Thymus (tissue), 11 donors: ENCODE results near the gene ITGB1BP2. TPM values are rescaled to one million over a fixed set of nuclear protein-coding genes. Genes with fewer than 3 reads are reported as not detected.
"Not testable (repeated sequence)": the region's sequence is repeated elsewhere in the genome, so short reads cannot be mapped to it uniquely, and the experiment has no call there.

Experiments used
- DNase-seq, 9 donors: peaks; one replicate each; pipeline ENCODE4 v3.0.0-alpha.2; 2013; ENCODE audit warnings: low spot score in 9 of 9, low read depth in 6 of 9, missing footprints in 1 of 9
- H3K27ac ChIP-seq, 2 donors: one replicate each; pipeline ENCODE4 v1.5.1; 2013; ENCODE audit warnings: control low read depth in 1 of 2, low read depth in 1 of 2, low read length in 1 of 2, mild to moderate bottlenecking in 1 of 2, moderate library complexity in 1 of 2
- H3K27me3 ChIP-seq, 2 donors: one replicate each; pipeline ENCODE4 v1.5.1; 2013; ENCODE audit warnings: low read length in 1 of 2; ENCODE audit not compliant: control insufficient read depth in 2 of 2, insufficient read depth in 1 of 2
- H3K36me3 ChIP-seq, 2 donors: one replicate each; pipeline ENCODE4 v1.5.1; 2013; ENCODE audit warnings: low read length in 1 of 2, mild to moderate bottlenecking in 1 of 2, moderate library complexity in 1 of 2; ENCODE audit not compliant: control insufficient read depth in 2 of 2, insufficient read depth in 2 of 2
- H3K4me1 ChIP-seq, 2 donors: one replicate each; pipeline ENCODE4 v1.5.1; 2013; ENCODE audit warnings: low read length in 2 of 2; ENCODE audit not compliant: control insufficient read depth in 2 of 2, insufficient read depth in 2 of 2
- H3K4me3 ChIP-seq, 2 donors: one replicate each; pipeline ENCODE4 v1.5.1; 2013; ENCODE audit warnings: low read length in 2 of 2, control low read depth in 1 of 2, mild to moderate bottlenecking in 1 of 2
- H3K9me3 ChIP-seq, 2 donors: one replicate each; pipeline ENCODE4 v1.5.1; 2013; ENCODE audit warnings: low read length in 1 of 2, mild to moderate bottlenecking in 1 of 2; ENCODE audit not compliant: control insufficient read depth in 2 of 2, insufficient read depth in 1 of 2
- WGBS: extraction: QIAGEN DNeasy Blood & Tissue Kit; methylation state at CpG from one replicate; pipeline ENCODE4 v1.1.7; 2013; 5-methylcytosine and 5-hydroxymethylcytosine counted together
- polyA plus RNA-seq: library from polyadenylated mRNA; stranded (reverse); fragments of 200-250 nt; gene quantifications from one replicate; pipeline ENCODE4 v1.2.3, GENCODE V29; 2013
- total RNA-seq: library from RNA; stranded (reverse); fragments of 120-200 nt; gene quantifications from one replicate; pipeline ENCODE4 v1.2.4, GENCODE V29; 2013
- donor health status: healthy.

The ITGB1BP2 gene
- total and polyA plus RNA-seq, 2 donors, result 1.4 to 5.7 TPM

GRCh38 chrX:71298119-71298518 lies 3.4 kb upstream of the ITGB1BP2 start:
- Histone ChIP-seq H3K4me3 (no peak overlapping the region), H3K36me3 (peaks cover 33 to 81% of the 10 kb centered on the region in 2 donors), H3K9me3 (no peaks in the 10 kb centered on the region), H3K4me1 (no peaks in the 10 kb centered on the region), H3K27me3 (no peaks in the 10 kb centered on the region), H3K27ac (no peak overlapping the region)
- DNase-seq, result no peak
- 96% methylated on average over 3 of the region's 3 CpGs for whole genome bisulfite sequencing

GRCh38 chrX:71300064-71300463 lies 1.5 kb upstream of the ITGB1BP2 start:
- not testable (repeated sequence) for DNase-seq, H3K9me3 ChIP-seq, H3K27ac ChIP-seq, H3K4me1 ChIP-seq, H3K4me3 ChIP-seq, H3K27me3 ChIP-seq
- peaks cover 27 to 84% of the 10 kb centered on the region in 2 donors for H3K36me3 ChIP-seq
- 97% methylated on average over 7 of the region's 7 CpGs for WGBS

GRCh38 chrX:71300495-71300894 lies 1.1 kb upstream of the ITGB1BP2 start:
- not testable (repeated sequence) for DNase-seq, H3K27me3 ChIP-seq, H3K4me3 ChIP-seq, H3K9me3 ChIP-seq, H3K27ac ChIP-seq, H3K4me1 ChIP-seq
- 95% methylated on average over 7 of the region's 7 CpGs for WGBS
- H3K36me3 ChIP-seq, result peaks cover 27 to 83% of the 10 kb centered on the region in 2 donors

GRCh38 chrX:71302461-71303213 lies 1.1 kb downstream of the ITGB1BP2 start:
- Histone ChIP-seq H3K27me3 (no peaks in the 10 kb centered on the region), H3K36me3 (peaks cover 14 to 62% of the 10 kb centered on the region in 2 donors), H3K4me3 (no peak overlapping the region), H3K4me1 (no peaks in the 10 kb centered on the region), H3K9me3 (no peaks in the 10 kb centered on the region), H3K27ac (no peak overlapping the region)
- 83% methylated on average over 5 of the region's 5 CpGs for WGBS
- DNase-seq, result no peak

GRCh38 chrX:71304561-71304960 lies 3.0 kb downstream of the ITGB1BP2 start:
- no peak overlapping the region for H3K27ac ChIP-seq
- no peaks in the 10 kb centered on the region for H3K4me1 ChIP-seq
- H3K9me3 ChIP-seq, result no peaks in the 10 kb centered on the region
- no peaks in the 10 kb centered on the region for H3K27me3 ChIP-seq
- WGBS, result 100% methylated on average over 2 of the region's 2 CpGs
- DNase-seq, result no peak
- H3K36me3 ChIP-seq, result peaks cover 5 to 44% of the 10 kb centered on the region in 2 donors
- no peak overlapping the region for H3K4me3 ChIP-seq

- no peaks in the 10 kb centered on the region for H3K36me3 ChIP-seq
- DNase-seq, result no peak
- H3K9me3 ChIP-seq, result no peaks in the 10 kb centered on the region
- H3K4me1 ChIP-seq, result no peaks in the 10 kb centered on the region
- no peaks in the 10 kb centered on the region for H3K27me3 ChIP-seq
- no peak overlapping the region for H3K27ac ChIP-seq
- 96% methylated on average over 7 of the region's 7 CpGs for WGBS
- no peak overlapping the region for H3K4me3 ChIP-seq
Measured at GRCh38 chrX:71315917-71316316, 14.4 kb downstream of the ITGB1BP2 start.

- DNase-seq, H3K4me1 ChIP-seq, H3K27me3 ChIP-seq, H3K36me3 ChIP-seq, H3K4me3 ChIP-seq, H3K27ac ChIP-seq, H3K9me3 ChIP-seq: not testable (repeated sequence)
- WGBS, result no CpG with 5 or more reads among the region's 1 CpG
Measured at GRCh38 chrX:71316959-71317358, 15.4 kb downstream of the ITGB1BP2 start.

- Histone ChIP-seq H3K27ac (no peak overlapping the region), H3K27me3 (no peaks in the 10 kb centered on the region), H3K4me1 (no peaks in the 10 kb centered on the region), H3K4me3 (no peak overlapping the region), H3K9me3 (no peaks in the 10 kb centered on the region), H3K36me3 (no peaks in the 10 kb centered on the region)
- DNase-seq, result no peak
- WGBS, result 89% methylated on average over 1 of the region's 1 CpG
Measured at GRCh38 chrX:71320126-71320525, 18.6 kb downstream of the ITGB1BP2 start.

GRCh38 chrX:71321731-71322130 lies 20.2 kb downstream of the ITGB1BP2 start:
- DNase-seq, result no peak
- Histone ChIP-seq H3K36me3 (no peaks in the 10 kb centered on the region), H3K4me3 (no peak overlapping the region), H3K27ac (no peak overlapping the region), H3K4me1 (no peaks in the 10 kb centered on the region), H3K9me3 (peaks cover 0 to 5% of the 10 kb centered on the region in 2 donors), H3K27me3 (no peaks in the 10 kb centered on the region)
- 98% methylated on average over 1 of the region's 1 CpG for WGBS
